Mesenchymal stem cell (in vitro differentiated cells and primary cell): ENCODE data around the gene TOMM7.

Experiments used
- DNase-seq: peaks from one replicate; pipeline ENCODE4 v3.0.0-alpha.2; 2013
- H2AFZ ChIP-seq: one replicate; pipeline ENCODE4 v1.6.1; 2013; ENCODE audit warnings: low read depth, mild to moderate bottlenecking, control low read depth, inconsistent platforms, low read length, moderate library complexity
- H2AK5ac ChIP-seq: 2 replicates; pipeline ENCODE4 v1.6.1; 2013; ENCODE audit warnings: low read length, moderate library complexity, mild to moderate bottlenecking, inconsistent platforms; ENCODE audit not compliant: severe bottlenecking
- H2BK120ac ChIP-seq: one replicate; pipeline ENCODE4 v1.6.1; 2013; ENCODE audit warnings: low read depth, mild to moderate bottlenecking, inconsistent platforms, low read length, moderate library complexity
- H2BK12ac ChIP-seq, 2 experiments: one replicate each; pipeline ENCODE4 v1.6.1; 2013; ENCODE audit warnings: inconsistent platforms in 2 of 2, low read length in 2 of 2, mild to moderate bottlenecking in 2 of 2, moderate library complexity in 2 of 2, control low read depth in 1 of 2
- H2BK15ac ChIP-seq: one replicate; pipeline ENCODE4 v1.6.1; 2013; ENCODE audit warnings: mild to moderate bottlenecking, low read depth, inconsistent platforms; ENCODE audit not compliant: poor library complexity, severe bottlenecking
- H2BK5ac ChIP-seq: 2 replicates; pipeline ENCODE4 v1.6.1; 2013; ENCODE audit warnings: low read depth, mild to moderate bottlenecking, low read length, control low read depth, inconsistent platforms; ENCODE audit not compliant: poor library complexity, severe bottlenecking
- H3K14ac ChIP-seq, 2 experiments: one replicate each; pipeline ENCODE4 v1.6.1; 2013; ENCODE audit warnings: inconsistent platforms in 2 of 2, low read length in 2 of 2, control low read depth in 1 of 2, mild to moderate bottlenecking in 1 of 2, moderate library complexity in 1 of 2
- H3K18ac ChIP-seq, 2 experiments: one replicate each; pipeline ENCODE4 v1.6.1; 2013; ENCODE audit warnings: inconsistent platforms in 2 of 2, low read length in 2 of 2, control low read depth in 1 of 2, low read depth in 1 of 2, mild to moderate bottlenecking in 1 of 2
- H3K23ac ChIP-seq, 2 experiments: one replicate each; pipeline ENCODE4 v1.6.1; 2013; ENCODE audit warnings: inconsistent platforms in 2 of 2, low read length in 2 of 2, mild to moderate bottlenecking in 2 of 2, moderate library complexity in 2 of 2, control low read depth in 1 of 2
- H3K27ac ChIP-seq: 2 replicates; pipeline ENCODE4 v1.5.1; 2013; ENCODE audit warnings: mild to moderate bottlenecking, moderate library complexity, low read length, control low read depth, inconsistent platforms; ENCODE audit not compliant: poor library complexity, severe bottlenecking
- H3K27me3 ChIP-seq, 2 experiments: 2 replicates each; pipeline versions ENCODE4 v1.6.1 to v1.7.0; 2013; ENCODE audit warnings: low read length in 2 of 2, mild to moderate bottlenecking in 2 of 2, moderate library complexity in 2 of 2, control low read depth in 1 of 2, inconsistent platforms in 1 of 2; ENCODE audit not compliant: control insufficient read depth in 1 of 2, insufficient read depth in 1 of 2
- H3K36me3 ChIP-seq, 2 experiments: 2 replicates each; pipeline versions ENCODE4 v1.6.1 to v1.7.0; 2013; ENCODE audit warnings: low read length in 2 of 2, control low read depth in 1 of 2, inconsistent platforms in 1 of 2, low read depth in 1 of 2, mild to moderate bottlenecking in 1 of 2; ENCODE audit not compliant: insufficient read depth in 2 of 2, control insufficient read depth in 1 of 2
- H3K4ac ChIP-seq, 2 experiments: one replicate each; pipeline ENCODE4 v1.6.1; 2013; ENCODE audit warnings: inconsistent platforms in 2 of 2, low read length in 2 of 2, mild to moderate bottlenecking in 2 of 2, moderate library complexity in 2 of 2, control low read depth in 1 of 2, low read depth in 1 of 2
- H3K4me1 ChIP-seq: 2 replicates; pipeline ENCODE4 v1.6.1; 2013; ENCODE audit warnings: low read depth, low read length, control low read depth; ENCODE audit not compliant: control insufficient read depth, insufficient read depth
- H3K4me2 ChIP-seq: 2 replicates; pipeline ENCODE4 v1.6.1; 2013; ENCODE audit warnings: low read length, mild to moderate bottlenecking, inconsistent platforms; ENCODE audit not compliant: poor library complexity, severe bottlenecking
- H3K4me3 ChIP-seq, 2 experiments: 2 replicates each; pipeline versions ENCODE4 v1.5.1 to v1.7.0; 2013; ENCODE audit warnings: low read length in 2 of 2, mild to moderate bottlenecking in 2 of 2, control low read depth in 1 of 2, low read depth in 1 of 2; ENCODE audit not compliant: insufficient read depth in 1 of 2
- H3K79me1 ChIP-seq: replicated peaks from 2 replicates; pipeline ENCODE4 v1.6.1; 2013; ENCODE audit warnings: mild to moderate bottlenecking, control low read depth, low read length, inconsistent platforms; ENCODE audit not compliant: poor library complexity, severe bottlenecking
- H3K9ac ChIP-seq: 2 replicates; pipeline ENCODE4 v1.7.0; 2013; ENCODE audit warnings: mild to moderate bottlenecking, low read length, moderate library complexity
- H3K9me3 ChIP-seq: 2 replicates; pipeline ENCODE4 v1.7.0; 2013; ENCODE audit warnings: mild to moderate bottlenecking, low read length; ENCODE audit not compliant: control insufficient read depth
- H4K8ac ChIP-seq: one replicate; pipeline ENCODE4 v1.6.1; 2013; ENCODE audit warnings: inconsistent platforms, mild to moderate bottlenecking, low read length, moderate library complexity
- H4K91ac ChIP-seq: one replicate; pipeline ENCODE4 v1.6.1; 2013; ENCODE audit warnings: mild to moderate bottlenecking, low read length, inconsistent platforms
- WGBS: methylation state at CpG from one replicate; pipeline ENCODE4 v1.1.7; 2013; ENCODE audit warnings: mixed read lengths; 5-methylcytosine and 5-hydroxymethylcytosine counted together

The TOMM7 gene

DNA sequence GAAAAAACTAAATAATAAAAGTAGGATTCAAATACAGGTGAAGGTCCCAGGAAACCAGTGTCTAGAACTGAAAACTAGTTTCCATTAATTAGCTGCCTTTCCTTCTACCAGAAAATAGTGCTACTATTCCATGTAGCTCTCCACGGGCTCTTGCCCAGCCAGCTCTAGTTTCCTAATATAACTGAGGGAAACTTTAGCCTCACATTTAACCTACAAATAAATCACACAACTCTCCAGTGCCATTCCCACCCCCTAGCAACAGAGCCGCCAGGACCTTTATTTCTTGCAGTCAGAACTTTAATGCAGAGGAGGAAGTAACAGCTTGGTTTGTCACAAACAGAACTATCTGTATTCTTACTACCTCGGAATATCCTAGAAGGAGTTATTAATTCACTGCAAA lies 10.3 kb downstream of the TOMM7 start:
- Histone ChIP-seq H2BK120ac (no peak overlapping the region), H2AFZ (no peak overlapping the region), H3K9me3 (no peaks in the 10 kb centered on the region), H2BK12ac (no peak overlapping the region), H2AK5ac (no peak overlapping the region), H4K91ac (no peak overlapping the region), H3K27ac (no peak overlapping the region), H4K8ac (no peak overlapping the region), H3K4me2 (no peak overlapping the region), H2BK5ac (no peak overlapping the region), H3K18ac (no peak overlapping the region), H3K79me1 (peaks cover 7% of the 10 kb centered on the region), H2BK15ac (no peak overlapping the region), H3K4ac (no peak overlapping the region), H3K36me3 (peaks cover 4 to 58% of the 10 kb centered on the region in 2 experiments), H3K9ac (no peak overlapping the region), H3K23ac (no peak overlapping the region), H3K4me3 (no peak overlapping the region), H3K27me3 (no peaks in the 10 kb centered on the region), H3K14ac (no peak overlapping the region), H3K4me1 (peaks cover 3% of the 10 kb centered on the region)
- DNase-seq = no peak
- 50% methylated on average over 1 of the region's 3 CpGs for whole genome bisulfite sequencing

DNA sequence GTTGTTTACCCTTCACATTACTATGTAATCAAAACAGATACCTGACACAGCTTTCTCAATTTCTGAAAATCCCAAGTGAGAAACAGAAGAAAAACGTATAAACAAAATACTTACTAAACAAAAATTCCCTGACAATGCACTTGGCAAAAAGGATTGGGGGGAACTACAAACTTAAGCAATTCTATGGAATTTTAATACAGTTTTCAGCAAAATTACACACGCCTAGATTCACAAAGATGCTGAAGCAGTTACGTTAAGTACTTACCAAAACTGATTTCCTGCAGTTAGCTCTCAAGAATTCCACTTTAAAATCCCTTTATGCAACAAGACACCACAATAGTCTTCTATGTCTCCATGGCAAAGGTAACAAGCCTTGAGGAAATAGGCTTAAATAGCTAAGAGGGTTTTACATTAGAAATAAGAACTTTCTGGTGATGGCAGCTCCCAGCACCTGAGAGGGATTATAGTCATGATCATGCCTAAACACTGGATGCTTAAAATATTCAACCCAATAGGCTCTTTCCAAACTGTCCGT lies 10.8 kb downstream of the TOMM7 start:
- no peak overlapping the region for H3K14ac ChIP-seq
- H4K91ac ChIP-seq = no peak overlapping the region
- no peak overlapping the region for H3K27ac ChIP-seq
- no peak overlapping the region for H3K9ac ChIP-seq
- H3K79me1 ChIP-seq = peaks cover 5% of the 10 kb centered on the region
- no peak overlapping the region for H3K18ac ChIP-seq
- no peak overlapping the region for H2BK12ac ChIP-seq
- no peak overlapping the region for H2BK5ac ChIP-seq
- no peak overlapping the region for H2BK120ac ChIP-seq
- no peaks in the 10 kb centered on the region for H3K27me3 ChIP-seq
- WGBS = 98% methylated on average over 4 of the region's 4 CpGs
- H4K8ac ChIP-seq = no peak overlapping the region
- H2AFZ ChIP-seq = no peak overlapping the region
- peaks cover 4 to 53% of the 10 kb centered on the region in 2 experiments for H3K36me3 ChIP-seq
- no peak overlapping the region for H3K23ac ChIP-seq
- H2AK5ac ChIP-seq = no peak overlapping the region
- H2BK15ac ChIP-seq = no peak overlapping the region
- no peak overlapping the region for H3K4ac ChIP-seq
- H3K4me3 ChIP-seq = no peak overlapping the region
- no peak overlapping the region for H3K4me2 ChIP-seq
- DNase-seq = peak; percentile 44
- H3K9me3 ChIP-seq = no peaks in the 10 kb centered on the region
- H3K4me1 ChIP-seq = peaks cover 3% of the 10 kb centered on the region

GRCh38 chr7:22810843-22811242 lies 11.8 kb downstream of the TOMM7 start:
- no peaks in the 10 kb centered on the region for H3K9me3 ChIP-seq
- peaks cover 3% of the 10 kb centered on the region for H3K4me1 ChIP-seq
- H3K79me1 ChIP-seq = peaks cover 4% of the 10 kb centered on the region
- no peak overlapping the region for H3K27ac ChIP-seq
- no peak overlapping the region for H3K14ac ChIP-seq
- no peak overlapping the region for H2AFZ ChIP-seq
- no peak overlapping the region for H3K4me2 ChIP-seq
- H2BK12ac ChIP-seq = no peak overlapping the region
- DNase-seq = no peak
- no peak overlapping the region for H2BK15ac ChIP-seq
- peaks cover 4 to 43% of the 10 kb centered on the region in 2 experiments for H3K36me3 ChIP-seq
- no peak overlapping the region for H4K91ac ChIP-seq
- no peak overlapping the region for H2BK120ac ChIP-seq
- H3K9ac ChIP-seq = no peak overlapping the region
- 91% methylated on average over 1 of the region's 1 CpG for WGBS
- no peak overlapping the region for H3K18ac ChIP-seq
- H3K23ac ChIP-seq = no peak overlapping the region
- H2AK5ac ChIP-seq = no peak overlapping the region
- no peak overlapping the region for H3K4ac ChIP-seq
- no peak overlapping the region for H2BK5ac ChIP-seq
- H3K27me3 ChIP-seq = no peaks in the 10 kb centered on the region
- H4K8ac ChIP-seq = no peak overlapping the region
- H3K4me3 ChIP-seq = no peak overlapping the region

- over 99% methylated on average over 4 of the region's 4 CpGs for WGBS
- H3K9ac ChIP-seq = no peak overlapping the region
- peak; percentile 14 for DNase-seq
Observed at GRCh38 chr7:22809902-22810642, 12.6 kb downstream of the TOMM7 start.

More at GRCh38 chr7:22809902-22810642, 12.6 kb downstream of the TOMM7 start:
- H3K79me1 ChIP-seq = peaks cover 4% of the 10 kb centered on the region
- no peaks in the 10 kb centered on the region for H3K27me3 ChIP-seq
- H2BK120ac ChIP-seq = no peak overlapping the region
- no peak overlapping the region for H3K4me3 ChIP-seq
- no peak overlapping the region for H2AFZ ChIP-seq
- H3K4ac ChIP-seq = no peak overlapping the region
- H2BK12ac ChIP-seq = no peak overlapping the region
- H2AK5ac ChIP-seq = no peak overlapping the region
- peaks cover 1% of the 10 kb centered on the region for H3K4me1 ChIP-seq
- no peaks in the 10 kb centered on the region for H3K9me3 ChIP-seq
- no peak overlapping the region for H3K14ac ChIP-seq
- H3K18ac ChIP-seq = no peak overlapping the region
- no peak overlapping the region for H3K27ac ChIP-seq
- H3K4me2 ChIP-seq = no peak overlapping the region
- no peak overlapping the region for H4K8ac ChIP-seq
- H3K36me3 ChIP-seq = peaks cover 2 to 35% of the 10 kb centered on the region in 2 experiments
- no peak overlapping the region for H4K91ac ChIP-seq
- H3K23ac ChIP-seq = no peak overlapping the region
- no peak overlapping the region for H2BK5ac ChIP-seq
- no peak overlapping the region for H2BK15ac ChIP-seq
